Central memory CD4-positive, alpha-beta T cell (primary cell): ENCODE results near the gene TIAL1.
A peak's percentile ranks its signal among the peaks of the same experiment; 100 is the strongest.
"Not testable (repeated sequence)": the region's sequence is repeated elsewhere in the genome, so short reads cannot be mapped to it uniquely, and the experiment has no call there.

Source experiments
- DNase-seq: peaks from one replicate; pipeline ENCODE4 v3.0.0; 2022

The TIAL1 gene

DNA sequence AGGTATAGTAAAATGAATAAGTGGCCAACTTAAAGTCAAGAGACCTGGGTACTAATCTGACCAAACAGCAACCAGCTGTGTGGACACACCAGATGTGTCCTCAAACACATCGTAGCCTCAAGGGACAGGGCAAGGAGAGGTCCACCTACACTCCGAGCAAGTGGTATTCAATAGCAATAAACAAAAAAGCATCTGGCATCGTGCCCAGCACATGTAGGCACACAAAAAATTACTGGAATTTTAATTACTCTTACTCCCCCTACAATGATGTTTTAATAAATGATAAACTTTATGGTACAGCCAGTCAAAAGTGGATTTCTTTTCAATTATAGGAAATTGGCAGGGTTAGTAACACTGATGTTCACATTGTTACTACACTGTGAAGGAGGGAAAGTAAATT lies 50.8 kb downstream of the TIAL1 start:
- no peak for DNase-seq

DNA sequence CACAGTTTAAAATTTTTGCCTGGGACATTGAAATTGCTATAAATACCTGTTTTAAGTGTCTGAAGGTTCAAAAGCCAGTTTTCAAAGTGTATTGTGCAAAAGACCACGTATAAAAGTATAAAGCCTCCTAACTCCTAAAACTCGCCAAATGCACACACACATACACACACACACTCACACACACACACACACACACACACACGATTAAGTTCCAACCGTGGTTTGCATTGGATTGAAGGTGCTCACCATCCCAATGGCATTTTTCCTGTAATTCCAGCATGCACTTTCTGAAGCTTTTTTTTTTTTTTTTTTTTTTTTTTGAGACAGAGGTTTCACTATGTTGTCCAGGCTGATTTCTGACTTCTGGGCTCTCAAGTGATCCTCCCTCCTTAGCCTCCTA lies 51.5 kb downstream of the TIAL1 start:
- no peak for DNase-seq

DNA sequence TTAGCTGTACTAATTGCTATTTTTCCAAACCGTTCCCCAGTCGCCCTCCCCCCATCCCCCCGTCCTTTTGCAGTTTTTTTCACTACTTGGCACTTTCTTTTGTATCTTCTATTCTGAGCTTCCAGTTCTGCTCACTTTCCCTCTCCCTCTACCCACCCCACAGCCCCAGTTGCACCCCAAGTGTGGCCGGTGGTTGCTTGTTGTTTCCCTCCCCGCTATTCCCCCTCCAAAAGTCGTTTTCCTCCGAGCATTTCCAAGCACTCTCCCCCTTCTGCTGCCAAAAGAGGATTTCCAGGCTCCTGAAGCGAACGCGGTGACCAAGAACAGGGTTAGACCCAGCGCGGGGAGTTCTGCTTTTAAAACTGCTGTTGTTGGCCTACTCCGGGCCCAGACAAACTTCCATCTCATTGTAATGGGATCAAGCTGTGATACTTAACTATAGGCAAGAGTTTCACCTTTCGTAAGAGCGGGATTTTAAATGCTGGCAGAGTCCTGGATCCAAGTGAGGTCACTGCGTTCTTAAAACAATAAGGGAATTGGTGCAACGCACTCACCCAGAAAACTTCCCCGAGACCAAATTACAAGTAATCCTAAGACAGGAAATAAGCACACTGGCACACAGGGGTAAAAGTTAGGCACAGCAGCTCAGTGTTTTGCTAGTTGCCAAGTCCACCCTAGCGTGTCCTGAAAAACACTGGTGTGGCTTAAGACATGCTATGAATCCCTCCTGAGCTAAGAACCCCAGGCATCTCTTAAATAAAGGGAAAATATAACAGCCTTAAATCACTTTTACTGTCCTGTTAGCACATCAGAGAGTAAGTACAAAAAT lies 52.7 kb downstream of the TIAL1 start:
- DNase-seq, result no peak

- DNase-seq, result peak; percentile 53
Observed at GRCh38 chr10:119542988-119543813, 53.6 kb downstream of the TIAL1 start.

GRCh38 chr10:119542357-119542987 lies 54.3 kb downstream of the TIAL1 start, which contains the start of gene RGS10:
Gene RGS10, minus strand, starts transcription at chr10:119542719. Its CDS starts 81 bp downstream, at chr10:119542638.
- peak; percentile 76 for DNase-seq

DNA sequence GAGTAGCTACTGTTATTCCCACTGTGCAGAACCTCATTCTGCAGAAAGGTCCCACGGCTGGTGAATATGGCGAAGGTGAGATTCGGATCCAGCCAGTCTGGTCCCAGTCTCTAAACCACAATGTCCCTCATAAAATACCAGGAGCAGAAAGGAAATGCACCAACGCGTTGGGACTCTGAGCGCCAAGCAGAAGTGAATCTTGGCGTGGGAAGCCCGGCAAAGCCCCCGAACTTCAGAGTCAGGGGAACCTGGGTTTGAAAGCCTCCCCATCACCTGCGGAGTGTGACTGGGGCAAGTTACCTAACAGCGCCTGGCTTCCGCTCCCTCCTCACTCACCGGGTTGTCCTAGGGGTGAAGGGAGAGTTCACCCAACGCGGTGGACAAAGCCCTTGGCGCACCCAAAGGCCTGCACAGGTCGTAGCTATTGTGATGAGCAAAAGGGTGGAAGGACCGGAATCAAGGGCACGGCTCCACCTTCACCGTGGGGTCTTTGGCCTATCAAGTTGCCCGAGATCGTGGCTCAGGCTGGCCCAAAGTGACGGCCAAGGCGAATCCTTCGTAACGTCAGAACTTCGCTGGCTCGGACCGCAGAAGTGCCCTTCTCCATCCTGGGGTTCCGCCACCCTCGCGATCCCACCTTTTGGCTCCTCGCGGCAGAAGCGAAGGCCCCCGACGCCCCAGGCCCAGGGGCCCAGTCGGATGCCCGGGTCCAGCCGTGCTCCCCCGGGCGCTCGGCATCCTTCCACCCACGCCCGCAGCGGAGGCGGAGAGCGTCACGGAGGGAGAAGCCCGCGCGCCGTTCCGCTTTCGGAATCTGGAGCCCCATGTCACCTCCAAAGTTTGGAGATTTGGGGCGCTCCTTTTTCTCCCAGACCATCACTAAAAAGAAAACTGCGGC lies 55.1 kb downstream of the TIAL1 start:
- DNase-seq, result peak; percentile 35

DNA sequence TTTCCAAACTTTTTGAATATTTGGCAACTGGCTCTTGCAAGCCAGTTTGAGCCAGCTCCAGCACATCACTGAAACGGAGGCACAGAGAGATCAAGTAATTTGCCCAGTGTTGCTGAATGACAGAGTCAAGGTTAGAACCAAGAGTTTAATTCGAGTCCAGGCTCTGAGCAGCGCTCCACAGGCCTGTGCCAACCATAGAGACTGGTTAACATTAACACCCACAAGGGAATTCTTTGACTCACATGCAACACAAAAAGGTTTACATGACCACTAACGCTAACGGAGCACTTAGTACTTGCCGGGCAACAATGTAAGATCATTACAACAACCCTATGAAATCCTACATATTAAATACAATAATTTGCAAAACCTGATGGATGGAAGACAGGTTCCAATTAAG lies 55.7 kb downstream of the TIAL1 start:
- no peak for DNase-seq

GRCh38 chr10:119540038-119540437 lies 56.7 kb downstream of the TIAL1 start:
- no peak for DNase-seq

DNA sequence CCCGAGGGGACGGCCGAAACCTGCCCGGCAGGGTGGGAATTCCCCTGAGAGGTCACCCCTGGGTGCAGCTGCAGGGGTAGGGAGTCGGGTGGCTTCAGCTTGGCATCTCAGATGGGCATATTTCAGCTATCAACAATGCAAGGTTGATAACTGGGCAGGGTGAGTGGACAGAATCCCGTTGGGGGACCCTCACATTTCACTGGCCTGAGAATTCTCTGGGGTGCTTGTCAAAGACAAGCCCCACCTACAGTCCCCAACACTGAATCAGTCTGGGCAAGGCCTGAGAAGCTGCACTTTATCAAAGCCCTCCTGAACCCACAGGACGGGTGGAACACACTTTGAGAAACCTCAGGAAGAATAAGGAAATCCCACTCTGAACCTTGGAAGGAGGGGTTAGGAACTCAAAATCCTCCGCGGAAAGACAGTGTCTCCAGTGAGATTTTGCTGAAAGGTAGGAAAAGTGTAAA lies 57.4 kb downstream of the TIAL1 start:
- DNase-seq, result no peak

- peak; percentile 9 for DNase-seq
Observed at GRCh38 chr10:119538632-119539358, 58.0 kb downstream of the TIAL1 start.

- no peak for DNase-seq
Observed at GRCh38 chr10:119537953-119538630, 58.7 kb downstream of the TIAL1 start.

DNA sequence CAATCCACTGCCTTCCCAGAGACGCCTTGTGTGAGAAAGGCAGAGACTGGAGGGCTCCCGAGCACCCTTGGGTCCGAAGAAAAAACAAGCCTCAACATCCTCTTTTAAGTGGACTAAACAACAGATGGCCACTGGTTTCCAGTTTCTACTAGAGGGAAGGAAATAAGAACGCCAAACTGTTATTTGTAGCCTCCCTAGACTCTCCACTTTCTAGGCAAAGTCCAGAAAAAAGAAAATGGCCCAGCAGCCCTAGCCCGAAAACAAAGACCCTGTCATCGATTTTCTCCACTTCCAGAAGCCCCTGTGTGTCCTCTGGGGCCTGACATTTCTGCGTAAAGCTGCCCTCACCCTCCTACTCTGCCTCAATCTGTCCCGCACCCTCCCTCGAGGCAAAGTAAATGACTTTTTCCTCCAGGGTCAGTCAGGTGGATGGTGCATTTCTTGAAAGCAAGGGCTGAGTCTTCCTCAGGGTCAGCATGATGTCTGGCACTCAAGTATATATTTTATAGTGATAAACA lies 60.2 kb downstream of the TIAL1 start:
- no peak for DNase-seq

GRCh38 chr10:119535837-119536507 lies 60.8 kb downstream of the TIAL1 start:
- DNase-seq, result no peak

DNA sequence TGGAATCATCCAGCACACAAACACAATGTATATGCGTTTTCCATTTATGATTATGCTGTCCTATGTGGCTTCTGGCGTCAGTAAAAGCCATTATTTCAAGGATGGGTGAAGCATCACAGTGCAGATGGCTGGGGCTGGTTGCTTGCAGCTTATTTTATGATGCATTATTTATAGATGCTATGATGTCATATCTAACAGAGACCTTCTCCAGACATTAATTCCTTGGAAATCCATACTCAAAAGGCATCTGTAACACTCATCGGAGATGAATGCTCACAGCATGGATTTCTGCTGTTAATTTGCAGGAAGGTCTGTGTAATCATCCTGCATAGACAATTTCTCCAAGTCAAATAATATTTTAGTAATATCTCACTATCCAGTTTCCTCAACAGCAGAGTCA lies 61.5 kb downstream of the TIAL1 start:
- no peak for DNase-seq

GRCh38 chr10:119533473-119533872 lies 63.3 kb downstream of the TIAL1 start:
- DNase-seq, result no peak

GRCh38 chr10:119532791-119533190 lies 64.0 kb downstream of the TIAL1 start:
- not testable (repeated sequence) for DNase-seq

- not testable (repeated sequence) for DNase-seq
Observed at GRCh38 chr10:119532251-119532650, 64.5 kb downstream of the TIAL1 start.

GRCh38 chr10:119531067-119531466 lies 65.7 kb downstream of the TIAL1 start:
- no peak for DNase-seq

DNA sequence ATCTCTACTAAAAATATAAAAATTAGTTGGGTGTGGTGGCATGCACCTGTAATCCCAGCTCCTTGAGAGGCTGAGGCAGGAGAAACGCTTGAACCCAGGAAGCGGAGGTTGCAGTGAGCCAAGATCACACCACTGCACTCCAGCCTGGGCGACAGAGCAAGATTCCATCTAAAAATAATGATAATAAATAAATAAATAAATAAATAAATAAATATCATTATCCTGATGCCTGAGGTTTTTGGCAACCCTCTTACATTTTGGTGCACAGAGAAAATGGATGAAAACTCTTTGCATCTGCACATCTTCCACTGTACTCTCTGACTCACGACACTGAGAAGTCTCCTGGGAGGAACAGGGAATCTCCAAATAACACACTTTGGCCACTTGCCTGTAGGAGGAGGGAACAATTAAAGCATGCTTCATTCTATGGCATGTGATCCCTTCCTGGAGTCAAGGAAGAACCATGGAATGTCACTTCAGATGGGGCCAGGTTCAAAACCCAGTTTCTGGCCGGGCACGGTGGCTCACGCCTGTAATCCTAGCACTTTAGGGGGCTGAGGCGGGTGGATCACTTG lies 68.0 kb downstream of the TIAL1 start:
- DNase-seq, result not testable (repeated sequence)
